Activated CD4-positive, alpha-beta T cell treated with anti-CD3 and anti-CD28 coated beads, Interleukin-2, amount 10 ng/mL, durations not matched to agents 7 days and 5 days (primary cell): Measurements from ENCODE around the gene SOCS7. TPM values are rescaled to one million over a fixed set of nuclear protein-coding genes. Genes with fewer than 3 reads are reported as not detected.

Source experiments
- CTCF ChIA-PET: fragments of 350-600 bp; sonication (Branson Sonifier 250); formaldehyde crosslinking; loops from one replicate; lab custom pipeline; 2021; ENCODE audit warnings: antibody characterized with exemption; lab: Charles Lee
- POLR2A ChIA-PET: fragments of 350-600 bp; sonication (Branson Sonifier 250); formaldehyde crosslinking; loops from one replicate; lab custom pipeline; 2021; ENCODE audit warnings: antibody characterized with exemption; lab: Charles Lee
- DNase-seq: peaks from one replicate; pipeline ENCODE4 v3.0.0-alpha.2; 2020
- H3K27ac Mint-ChIP-seq: one replicate; pipeline ENCODE4 v1.8.0; 2021; ENCODE audit warnings: mild to moderate bottlenecking, moderate library complexity, mixed read lengths
- H3K27me3 Mint-ChIP-seq: one replicate; pipeline ENCODE4 v1.8.0; 2021; ENCODE audit warnings: mixed read lengths
- H3K36me3 Mint-ChIP-seq: one replicate; pipeline ENCODE4 v1.8.0; 2021; ENCODE audit warnings: low read depth, mixed read lengths
- H3K4me1 Mint-ChIP-seq: one replicate; pipeline ENCODE4 v1.8.0; 2021; ENCODE audit warnings: mixed read lengths
- H3K4me3 Mint-ChIP-seq: one replicate; pipeline ENCODE4 v1.8.0; 2021; ENCODE audit warnings: mild to moderate bottlenecking, moderate library complexity, mixed read lengths
- H3K9me3 Mint-ChIP-seq: one replicate; pipeline ENCODE4 v1.8.0; 2021; ENCODE audit warnings: mixed read lengths
- total RNA-seq, 2 experiments: library from RNA; stranded (reverse); gene quantifications; one replicate each; pipeline ENCODE4 v1.2.3, GENCODE V29; 2021

SOCS7 gene
- total RNA-seq, 2 experiments from 2014 or later = 12.4 to 16.2 TPM

- H3K36me3 Mint-ChIP-seq = peaks cover 12% of the 10 kb centered on the region
- H3K9me3 Mint-ChIP-seq = no peaks in the 10 kb centered on the region
- POLR2A ChIA-PET = no interaction called here
- no peak overlapping the region for H3K4me3 Mint-ChIP-seq
- H3K27me3 Mint-ChIP-seq = no peaks in the 10 kb centered on the region
- DNase-seq = no peak
- H3K4me1 Mint-ChIP-seq = peaks cover 6% of the 10 kb centered on the region
- no peak overlapping the region for H3K27ac Mint-ChIP-seq
- CTCF ChIA-PET = interaction anchor here (0.6 to 1.2 kb wide), 2 partner anchors 11 to 68 kb away, joined by 3 read pairs; no protein-coding TSS in a partner anchor
Measured at GRCh38 chr17:38401459-38401858, 49.8 kb downstream of the SOCS7 start.

- Mint-ChIP-seq H3K27ac (no peak overlapping the region), H3K9me3 (no peaks in the 10 kb centered on the region), H3K36me3 (peaks cover 6% of the 10 kb centered on the region), H3K4me3 (no peak overlapping the region), H3K27me3 (no peaks in the 10 kb centered on the region), H3K4me1 (peaks cover 6% of the 10 kb centered on the region)
- no peak for DNase-seq
- ChIA-PET CTCF (interaction anchor here (1.4 to 1.5 kb wide), 2 partner anchors 12 to 17 kb away, joined by 3 to 4 read pairs; no protein-coding TSS in a partner anchor), POLR2A (no interaction called here)
Measured at GRCh38 chr17:38402897-38403296, 51.3 kb downstream of the SOCS7 start.

GRCh38 chr17:38403491-38403890 lies 51.8 kb downstream of the SOCS7 start:
- CTCF ChIA-PET = interaction anchor here (1.4 to 1.5 kb wide), 3 partner anchors 11 to 54 kb away, joined by 3 to 6 read pairs (median 4); no protein-coding TSS in a partner anchor

GRCh38 chr17:38404174-38404943 lies 52.7 kb downstream of the SOCS7 start:
- no peak overlapping the region for H3K27ac Mint-ChIP-seq
- ChIA-PET POLR2A (no interaction called here), CTCF (interaction anchor here (1.5 kb wide), 1 partner anchor 55 kb away, joined by 6 read pairs; no protein-coding TSS in a partner anchor)
- peaks cover 4% of the 10 kb centered on the region for H3K36me3 Mint-ChIP-seq
- no peak for DNase-seq
- H3K4me1 Mint-ChIP-seq = peaks cover 6% of the 10 kb centered on the region
- H3K27me3 Mint-ChIP-seq = no peaks in the 10 kb centered on the region
- no peaks in the 10 kb centered on the region for H3K9me3 Mint-ChIP-seq
- H3K4me3 Mint-ChIP-seq = no peak overlapping the region

More at GRCh38 chr17:38403491-38403890, 51.8 kb downstream of the SOCS7 start:
- Mint-ChIP-seq H3K27ac (no peak overlapping the region), H3K4me1 (peaks cover 6% of the 10 kb centered on the region), H3K27me3 (no peaks in the 10 kb centered on the region), H3K4me3 (no peak overlapping the region), H3K9me3 (no peaks in the 10 kb centered on the region), H3K36me3 (peaks cover 6% of the 10 kb centered on the region)
- POLR2A ChIA-PET = no interaction called here
- DNase-seq = no peak

GRCh38 chr17:38405654-38406053 lies 54.0 kb downstream of the SOCS7 start:
- H3K9me3 Mint-ChIP-seq = no peaks in the 10 kb centered on the region
- ChIA-PET CTCF (no interaction called here), POLR2A (no interaction called here)
- no peaks in the 10 kb centered on the region for H3K36me3 Mint-ChIP-seq
- H3K27me3 Mint-ChIP-seq = no peaks in the 10 kb centered on the region
- peaks cover 3% of the 10 kb centered on the region for H3K4me1 Mint-ChIP-seq
- no peak for DNase-seq
- no peak overlapping the region for H3K4me3 Mint-ChIP-seq
- H3K27ac Mint-ChIP-seq = no peak overlapping the region

- Mint-ChIP-seq H3K27ac (no peak overlapping the region), H3K27me3 (no peaks in the 10 kb centered on the region), H3K4me3 (no peak overlapping the region), H3K4me1 (peaks cover 7% of the 10 kb centered on the region), H3K9me3 (no peaks in the 10 kb centered on the region), H3K36me3 (no peaks in the 10 kb centered on the region)
- no peak for DNase-seq
- ChIA-PET CTCF (interaction anchor here (1.2 kb wide), 1 partner anchor 60 kb away, joined by 3 read pairs; no protein-coding TSS in a partner anchor), POLR2A (interaction anchor here (0.8 kb wide), 1 partner anchor 37 kb away, joined by 3 read pairs; no protein-coding TSS in a partner anchor)
Measured at GRCh38 chr17:38410201-38410600, 58.6 kb downstream of the SOCS7 start.

- H3K27me3 Mint-ChIP-seq = peaks cover 27% of the 10 kb centered on the region
- H3K4me1 Mint-ChIP-seq = peaks cover 14% of the 10 kb centered on the region
- H3K4me3 Mint-ChIP-seq = no peak overlapping the region
- H3K9me3 Mint-ChIP-seq = no peaks in the 10 kb centered on the region
- no peaks in the 10 kb centered on the region for H3K36me3 Mint-ChIP-seq
- no peak for DNase-seq
- H3K27ac Mint-ChIP-seq = peak overlapping the region; percentile 41
- ChIA-PET CTCF (interaction anchor here (0.6 to 2.7 kb wide), 8 partner anchors 8 to 534 kb away, joined by 3 to 18 read pairs (median 4); partner anchors contain the start of gene ARHGAP23), POLR2A (no interaction called here)
Measured at GRCh38 chr17:38415250-38416194, 63.9 kb downstream of the SOCS7 start.

- Mint-ChIP-seq H3K4me1 (peaks cover 14% of the 10 kb centered on the region), H3K9me3 (no peaks in the 10 kb centered on the region), H3K27ac (no peak overlapping the region), H3K4me3 (no peak overlapping the region), H3K27me3 (peaks cover 37% of the 10 kb centered on the region), H3K36me3 (no peaks in the 10 kb centered on the region)
- CTCF ChIA-PET = interaction anchor here (2.7 kb wide), 1 partner anchor 68 kb away, joined by 12 read pairs; no protein-coding TSS in a partner anchor
- POLR2A ChIA-PET = no interaction called here
- DNase-seq = no peak
Measured at GRCh38 chr17:38416840-38417209, 65.2 kb downstream of the SOCS7 start.

GRCh38 chr17:38417210-38417951 lies 65.7 kb downstream of the SOCS7 start:
- ChIA-PET POLR2A (no interaction called here), CTCF (interaction anchor here (2.7 kb wide), 1 partner anchor 68 kb away, joined by 12 read pairs; no protein-coding TSS in a partner anchor)
- Mint-ChIP-seq H3K4me1 (peaks cover 14% of the 10 kb centered on the region), H3K4me3 (no peak overlapping the region), H3K27ac (no peak overlapping the region), H3K27me3 (peaks cover 39% of the 10 kb centered on the region), H3K36me3 (no peaks in the 10 kb centered on the region), H3K9me3 (no peaks in the 10 kb centered on the region)
- DNase-seq = no peak

GRCh38 chr17:38418062-38418692 lies 66.5 kb downstream of the SOCS7 start:
- CTCF ChIA-PET = interaction anchor here (2.7 kb wide), 1 partner anchor 69 kb away, joined by 12 read pairs; no protein-coding TSS in a partner anchor
- peaks cover 42% of the 10 kb centered on the region for H3K27me3 Mint-ChIP-seq

GRCh38 chr17:38418693-38419507 lies 67.3 kb downstream of the SOCS7 start:
- Mint-ChIP-seq H3K27me3 (peaks cover 46% of the 10 kb centered on the region), H3K36me3 (no peaks in the 10 kb centered on the region), H3K27ac (no peak overlapping the region), H3K4me3 (peak overlapping the region; percentile 43), H3K9me3 (no peaks in the 10 kb centered on the region), H3K4me1 (peaks cover 14% of the 10 kb centered on the region)
- no peak for DNase-seq
- POLR2A ChIA-PET = no interaction called here
- CTCF ChIA-PET = interaction anchor here (1.2 to 1.3 kb wide), 2 partner anchors 16 to 70 kb away, joined by 3 read pairs; no protein-coding TSS in a partner anchor

More at GRCh38 chr17:38418062-38418692, 66.5 kb downstream of the SOCS7 start:
- Mint-ChIP-seq H3K4me3 (no peak overlapping the region), H3K36me3 (no peaks in the 10 kb centered on the region), H3K27ac (no peak overlapping the region), H3K9me3 (no peaks in the 10 kb centered on the region), H3K4me1 (peaks cover 14% of the 10 kb centered on the region)
- POLR2A ChIA-PET = no interaction called here
- no peak for DNase-seq
